K562 treated with DMSO at 1 percent for 24 hours (cell line): ENCODE data around the gene ALKBH3. TPM values are rescaled to one million over a fixed set of nuclear protein-coding genes. Genes with fewer than 3 reads are reported as not detected.

Experiments
- total RNA-seq: library from RNA; unstranded; fragments of 300-600 nt; gene quantifications from 2 replicates; pipeline ENCODE4 v1.2.3, GENCODE V29; 2022; ENCODE audit warnings: low read depth; ENCODE audit not compliant: insufficient read depth

The ALKBH3 gene
- total RNA-seq, result 33.7 and 39.3 TPM in 2 replicates

DNA sequence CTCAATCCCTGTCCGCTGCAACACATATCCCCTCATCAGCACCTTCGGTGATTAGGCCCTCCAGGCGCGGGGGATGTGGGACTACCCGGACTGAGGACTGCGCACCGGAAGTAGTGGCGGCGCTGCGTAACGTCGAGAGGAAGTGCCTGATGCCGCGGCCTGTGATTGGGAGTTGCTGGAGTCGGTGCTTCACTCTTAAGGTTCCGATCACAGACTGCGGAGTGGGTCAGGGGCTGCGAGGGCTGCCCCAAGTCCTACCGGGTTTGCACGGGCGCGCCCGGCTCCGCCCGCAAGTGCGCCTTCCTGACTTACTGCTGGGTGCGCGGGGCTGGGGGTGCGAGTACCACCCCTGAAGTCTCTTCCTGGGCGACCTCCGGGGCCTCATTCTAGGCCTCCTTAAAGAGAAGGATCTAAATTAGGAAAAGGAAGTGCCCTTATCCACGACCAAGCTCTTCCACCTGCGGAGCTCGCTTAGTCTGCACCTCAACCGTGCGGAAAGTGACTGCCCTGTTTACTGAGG lies at the start of gene ALKBH3:
ALKBH3 (plus strand) TSS at position 192 of the 520 bp plus-strand sequence. CDS start 1,822 bp downstream, outside the sequence.

Other genes with a start within 250 kb of the ALKBH3 start
- 16.9 and 26.1 TPM in 2 replicates for gene HSD17B12, start 200.1 kb upstream of the ALKBH3 start, total RNA-seq
- gene C11orf96, start 61.8 kb downstream of the ALKBH3 start, total RNA-seq, result 8.1 and 12.6 TPM in 2 replicates
- gene ACCSL, start 167.2 kb downstream of the ALKBH3 start, total RNA-seq, result not detected in 2 replicates
- gene ACCS, start 185.4 kb downstream of the ALKBH3 start, total RNA-seq, result 21.2 and 23.6 TPM in 2 replicates
- 51.4 and 58.9 TPM in 2 replicates for gene EXT2, start 214.8 kb downstream of the ALKBH3 start, total RNA-seq